SK-N-DZ (cell line): ENCODE measurements around the gene ABCC2.
A peak's percentile ranks its signal among the peaks of the same experiment; 100 is the strongest.
"Not testable (repeated sequence)": the region's sequence is repeated elsewhere in the genome, so short reads cannot be mapped to it uniquely, and the experiment has no call there.

Experiments used
- DNase-seq: peaks from one replicate; pipeline ENCODE4 v3.0.0-alpha.2; 2015; ENCODE audit warnings: low spot score

The ABCC2 gene

DNA sequence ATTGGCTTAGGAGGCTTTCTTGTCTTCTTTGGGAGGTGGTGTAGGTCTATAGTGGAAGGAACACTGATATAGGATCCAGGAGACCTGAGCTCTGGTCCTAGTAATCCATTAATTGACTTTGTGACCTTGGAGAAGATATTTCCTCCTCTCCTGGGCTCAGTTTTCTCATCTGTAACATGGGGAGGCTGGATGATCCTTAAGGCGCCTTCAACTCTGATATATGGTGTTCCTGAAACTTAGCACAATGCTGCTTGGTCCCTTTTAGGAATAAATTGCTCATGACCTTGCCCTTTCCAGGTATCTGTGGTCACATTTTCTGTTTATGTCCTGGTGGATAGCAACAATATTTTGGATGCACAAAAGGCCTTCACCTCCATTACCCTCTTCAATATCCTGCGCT is 25.3 kb downstream of the ABCC2 start:
- DNase-seq, result no peak

DNA sequence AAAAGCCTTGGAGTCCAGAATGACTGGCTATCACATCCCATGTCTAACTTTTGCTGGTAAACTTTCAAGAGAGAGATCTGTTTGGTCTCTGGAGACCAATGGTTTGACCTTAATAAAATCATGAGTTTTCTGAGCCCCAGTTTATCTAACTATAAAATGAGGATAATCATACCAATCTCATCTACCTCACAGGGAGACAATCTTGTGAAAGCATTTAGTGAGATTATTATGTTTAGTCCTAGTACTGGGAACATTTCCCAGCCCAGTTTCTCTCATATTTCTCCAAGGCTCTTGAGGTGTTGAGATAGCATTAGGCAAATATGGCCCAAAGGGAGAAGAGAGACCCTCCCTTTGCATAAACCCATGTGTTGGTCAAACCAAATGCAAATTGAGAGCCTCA is 25.8 kb downstream of the ABCC2 start:
- no peak for DNase-seq

DNA sequence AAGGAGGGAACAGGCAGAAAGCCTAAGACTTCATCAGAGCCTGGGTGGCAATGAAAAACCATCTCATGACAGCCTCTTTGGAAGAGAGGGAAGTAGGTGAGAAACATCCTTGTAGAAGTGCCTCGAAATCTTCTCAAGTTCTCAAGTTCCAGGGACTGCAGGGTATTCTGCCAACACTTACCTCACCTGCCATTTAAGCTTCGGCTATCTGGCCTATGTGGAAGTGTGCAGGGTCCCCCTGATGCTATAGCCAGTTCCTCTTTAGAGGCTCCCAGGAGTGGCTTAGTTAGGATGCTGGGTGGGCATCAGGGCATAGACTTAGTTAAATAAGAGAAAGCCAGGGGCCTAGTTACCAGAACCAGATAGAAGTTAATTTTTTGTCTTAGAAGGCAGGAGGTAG is 27.0 kb downstream of the ABCC2 start:
- no peak for DNase-seq

GRCh38 chr10:99809931-99810615 is 27.6 kb downstream of the ABCC2 start:
- no peak for DNase-seq

- no peak for DNase-seq
Observed at GRCh38 chr10:99812177-99812576, 29.7 kb downstream of the ABCC2 start.

DNA sequence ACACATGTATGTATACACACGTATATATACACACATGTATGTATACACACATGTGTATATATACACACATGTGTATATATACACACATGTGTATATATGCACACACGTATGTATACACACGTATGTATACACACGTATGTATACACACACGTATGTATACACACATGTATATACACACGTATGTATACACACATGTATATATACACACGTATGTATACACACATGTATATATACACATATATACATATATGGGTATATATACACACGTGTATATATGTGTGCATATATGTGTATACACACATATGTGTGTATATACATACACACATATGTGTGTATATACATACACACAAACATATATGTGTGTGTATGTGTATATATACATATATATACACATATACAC is 31.7 kb downstream of the ABCC2 start:
- no peak for DNase-seq

DNA sequence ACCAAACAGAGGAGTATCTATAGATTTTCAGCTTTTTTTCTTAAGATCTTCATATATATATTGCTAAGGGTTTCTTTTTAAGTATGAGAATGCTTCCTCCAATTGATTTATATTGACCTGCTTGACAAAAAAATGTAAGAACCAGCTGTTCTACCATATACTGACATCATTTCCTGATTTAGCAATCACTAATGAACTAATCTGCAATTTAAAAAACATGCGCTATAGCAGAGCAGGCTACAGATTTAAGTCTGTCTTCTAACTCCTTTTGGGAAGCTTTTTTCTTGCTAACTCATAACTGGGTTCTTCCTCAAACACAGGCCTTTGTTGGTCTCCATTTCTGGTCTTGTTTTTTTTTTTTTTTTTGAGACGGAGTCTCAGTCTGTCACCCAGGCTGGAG is 33.2 kb downstream of the ABCC2 start:
- DNase-seq, result no peak

DNA sequence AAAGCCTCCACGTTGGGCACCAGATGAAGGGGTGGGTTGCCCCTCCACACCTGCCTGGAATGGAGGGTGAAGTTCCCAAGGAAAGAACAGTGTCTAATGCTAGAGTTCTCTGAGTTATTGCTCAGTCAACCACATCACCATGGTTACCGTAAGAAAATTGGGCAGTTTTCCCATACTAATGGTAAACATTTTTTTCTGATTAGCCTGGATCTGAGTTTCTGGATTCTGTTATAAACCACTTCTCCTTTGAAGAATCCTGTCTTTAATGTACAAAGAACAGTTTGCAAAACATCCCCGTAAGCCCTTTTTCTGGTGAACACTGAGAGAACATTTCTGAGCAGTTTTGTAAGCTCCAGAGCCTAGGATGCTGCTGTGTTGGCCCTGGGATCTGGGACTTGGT is 45.5 kb downstream of the ABCC2 start:
- DNase-seq, result no peak

- no peak for DNase-seq
Observed at GRCh38 chr10:99828464-99828863, 46.0 kb downstream of the ABCC2 start.

- DNase-seq, result no peak
Observed at GRCh38 chr10:99832439-99832838, 50.0 kb downstream of the ABCC2 start.

DNA sequence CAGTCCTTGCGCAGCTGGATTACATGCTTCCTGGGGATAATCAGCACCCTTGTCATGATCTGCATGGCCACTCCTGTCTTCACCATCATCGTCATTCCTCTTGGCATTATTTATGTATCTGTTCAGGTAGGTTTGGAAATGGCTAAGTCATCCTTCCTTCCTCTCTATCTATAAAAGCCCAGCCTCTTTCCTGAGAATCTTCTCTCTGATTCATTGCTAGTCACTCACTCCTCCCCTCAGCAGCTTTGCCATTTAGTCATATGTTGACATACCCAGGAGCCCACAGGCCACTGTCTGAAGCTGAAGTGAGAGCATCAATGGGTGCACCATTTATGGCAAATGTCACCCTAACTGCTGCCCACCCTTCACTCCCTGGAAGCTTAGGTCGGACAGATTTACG is 52.0 kb downstream of the ABCC2 start:
- DNase-seq, result no peak

DNA sequence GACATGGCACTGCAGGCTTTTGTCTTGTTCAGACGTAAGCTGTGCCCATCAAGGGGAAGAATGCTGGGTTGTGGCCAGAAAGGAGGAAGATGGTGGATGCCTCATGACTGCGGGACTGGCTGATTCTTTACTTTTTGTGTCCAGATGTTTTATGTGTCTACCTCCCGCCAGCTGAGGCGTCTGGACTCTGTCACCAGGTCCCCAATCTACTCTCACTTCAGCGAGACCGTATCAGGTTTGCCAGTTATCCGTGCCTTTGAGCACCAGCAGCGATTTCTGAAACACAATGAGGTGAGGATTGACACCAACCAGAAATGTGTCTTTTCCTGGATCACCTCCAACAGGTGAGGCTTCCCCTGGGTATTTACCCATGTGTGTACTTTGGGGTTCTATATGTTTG is 53.5 kb downstream of the ABCC2 start:
- no peak for DNase-seq

DNA sequence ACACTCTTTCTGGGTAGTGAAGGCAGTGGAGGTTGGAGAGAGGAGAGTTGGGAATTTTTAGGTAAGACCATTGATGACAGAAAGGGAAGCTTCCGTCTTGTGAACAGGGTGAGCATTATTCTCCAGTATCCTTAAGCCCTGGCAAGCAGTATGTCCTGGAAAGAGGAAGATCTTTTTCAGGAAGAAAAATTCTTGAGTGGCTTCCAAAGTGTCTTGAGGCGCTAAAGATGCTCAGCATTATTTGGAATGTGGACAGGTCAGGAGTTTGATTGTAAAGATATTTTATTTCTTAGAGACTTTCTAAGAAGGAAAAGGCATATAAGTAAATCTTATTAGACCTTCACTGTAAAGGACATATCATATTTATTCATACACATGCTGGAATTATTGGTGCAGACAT is 54.3 kb downstream of the ABCC2 start:
- DNase-seq, result no peak

DNA sequence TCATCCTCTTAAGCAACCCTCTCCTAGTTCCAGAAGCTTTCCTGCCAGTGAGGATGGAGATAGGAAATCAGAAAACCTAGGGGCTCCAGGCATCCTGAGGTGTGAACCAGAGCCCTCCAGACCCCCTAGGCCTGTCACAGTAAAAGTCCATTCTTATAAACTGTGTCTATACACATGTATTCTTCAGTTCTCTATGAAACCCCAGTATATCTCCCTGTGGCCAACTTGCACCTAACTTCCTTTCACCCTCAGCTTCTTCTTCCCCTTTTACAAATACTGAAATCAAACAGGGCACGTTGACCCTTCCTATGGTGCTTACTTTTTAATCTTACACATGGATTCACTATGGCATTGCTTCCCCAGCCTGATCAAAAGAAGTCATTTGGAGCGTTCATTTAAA is 58.4 kb downstream of the ABCC2 start:
- not testable (repeated sequence) for DNase-seq

DNA sequence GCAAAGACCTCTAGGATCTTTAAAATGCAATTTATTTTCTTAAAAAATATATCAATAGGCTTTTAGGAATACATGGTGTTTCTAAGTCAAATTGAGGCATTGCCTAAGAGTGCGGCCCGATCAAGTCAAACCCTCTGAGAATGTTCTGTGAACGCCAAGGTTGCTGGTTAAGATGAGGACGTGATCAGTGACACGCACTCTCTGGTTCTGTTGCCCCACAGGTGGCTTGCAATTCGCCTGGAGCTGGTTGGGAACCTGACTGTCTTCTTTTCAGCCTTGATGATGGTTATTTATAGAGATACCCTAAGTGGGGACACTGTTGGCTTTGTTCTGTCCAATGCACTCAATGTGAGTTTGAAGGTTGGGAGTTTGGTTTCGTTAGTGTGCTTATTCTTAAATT is 59.3 kb downstream of the ABCC2 start:
- no peak for DNase-seq

GRCh38 chr10:99843310-99843709 is 60.9 kb downstream of the ABCC2 start:
- no peak for DNase-seq

GRCh38 chr10:99844433-99844955 is 62.1 kb downstream of the ABCC2 start:
- no peak for DNase-seq

DNA sequence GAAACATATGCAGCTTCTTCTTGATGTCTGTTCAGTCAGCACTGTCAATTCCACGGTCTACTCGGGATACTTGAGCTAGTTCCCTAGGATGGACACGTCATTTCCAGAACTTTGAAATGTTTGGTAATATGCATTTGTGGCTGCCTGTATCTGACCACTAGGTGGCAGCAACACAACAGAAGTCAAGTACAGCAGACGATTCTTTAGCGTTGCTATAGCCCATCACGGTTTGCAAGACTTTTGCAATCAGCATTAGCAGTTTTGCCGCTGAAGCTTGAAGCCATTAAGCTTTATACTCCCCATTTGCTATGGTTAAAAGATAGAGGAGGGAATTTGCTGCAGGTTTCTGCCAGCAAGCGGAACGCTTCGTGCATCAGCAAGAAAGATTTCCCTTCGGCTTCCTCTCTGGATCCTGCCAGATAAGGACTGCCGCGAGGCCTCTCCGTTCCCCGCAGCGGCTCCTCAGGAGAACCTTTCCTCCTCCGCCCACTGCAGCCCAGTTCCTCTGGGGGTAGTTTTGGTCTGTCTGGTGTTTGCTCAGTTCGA is 63.5 kb downstream of the ABCC2 start:
- DNase-seq, result peak; percentile 83

GRCh38 chr10:99849057-99849456 is 66.6 kb downstream of the ABCC2 start:
- DNase-seq, result no peak

- DNase-seq, result no peak
Observed at GRCh38 chr10:99849536-99849935, 67.1 kb downstream of the ABCC2 start.

- DNase-seq, result no peak
Observed at GRCh38 chr10:99850021-99850766, 67.8 kb downstream of the ABCC2 start.

GRCh38 chr10:99850767-99851340 is 68.4 kb downstream of the ABCC2 start:
- no peak for DNase-seq

DNA sequence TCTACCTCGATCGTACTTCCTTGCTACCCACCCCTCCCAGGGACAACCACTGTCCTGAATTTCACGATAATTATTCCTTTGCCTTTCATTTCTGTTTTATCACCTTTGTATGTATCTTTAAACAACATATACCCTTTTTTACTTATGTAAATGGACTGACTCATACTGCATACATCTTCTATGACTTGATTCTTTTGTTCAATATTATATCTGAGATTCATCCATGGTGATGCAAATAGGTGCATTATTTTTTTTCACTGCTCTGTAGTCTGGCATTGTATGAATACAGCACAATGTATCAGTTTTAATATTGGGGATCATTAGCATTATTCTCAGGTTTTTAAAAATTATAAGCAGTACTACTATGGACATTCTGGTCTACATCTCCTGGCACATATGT is 69.4 kb downstream of the ABCC2 start:
- DNase-seq, result no peak
